HG03280 (cell line): ENCODE results near the gene FHIT.

Experiments
- ATAC-seq: cut with Tn5 transposase; IDR thresholded peaks from one replicate; pipeline ENCODE4 v1.9.1; 2021; ENCODE audit warnings: mild to moderate bottlenecking, moderate library complexity; ENCODE audit not compliant: unreplicated experiment

Gene FHIT

DNA sequence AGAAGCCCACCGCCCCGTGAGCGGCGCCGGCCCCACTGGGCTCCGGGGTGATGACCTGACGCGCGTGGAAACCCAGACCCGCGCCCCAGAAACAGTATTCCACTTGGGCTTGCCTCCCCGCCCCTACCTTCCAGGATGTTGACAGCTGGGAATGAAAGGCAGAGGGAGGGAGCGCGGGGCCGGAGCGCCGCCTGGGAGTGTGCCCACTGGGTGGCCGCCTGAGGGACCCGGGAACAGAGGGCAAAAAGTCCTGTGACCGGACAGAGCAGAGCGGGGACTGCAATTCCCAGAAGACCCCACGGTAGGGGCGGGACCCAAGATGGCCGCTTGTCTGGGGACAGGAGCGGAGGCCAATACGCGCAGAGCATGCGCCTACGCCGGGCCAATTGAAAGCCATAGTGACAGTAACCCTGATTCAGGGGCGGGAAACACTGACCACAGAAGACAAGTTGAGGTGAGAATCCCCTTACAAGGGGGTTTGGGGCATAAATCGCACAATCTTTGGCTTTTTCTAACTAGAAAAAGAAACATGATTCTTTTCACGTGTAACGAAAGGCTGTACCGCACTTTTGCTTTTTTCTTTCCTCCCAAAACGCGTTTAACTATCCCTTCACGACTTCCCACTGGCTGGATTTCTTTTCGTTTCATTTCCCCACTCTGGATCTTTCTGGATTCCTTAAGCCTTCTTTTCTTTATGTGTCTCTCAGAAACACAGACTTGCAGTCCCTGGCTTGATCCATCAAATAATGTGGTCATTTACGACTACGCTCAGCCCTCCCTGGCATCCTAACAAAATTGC is at the start of gene FHIT:
TSS of gene FHIT (minus strand) at position 279 of the 799 bp plus-strand sequence.
- ATAC-seq = peak; percentile 93

GRCh38 chr3:61300786-61301185 is 49.5 kb upstream of the FHIT start:
- ATAC-seq = no peak

DNA sequence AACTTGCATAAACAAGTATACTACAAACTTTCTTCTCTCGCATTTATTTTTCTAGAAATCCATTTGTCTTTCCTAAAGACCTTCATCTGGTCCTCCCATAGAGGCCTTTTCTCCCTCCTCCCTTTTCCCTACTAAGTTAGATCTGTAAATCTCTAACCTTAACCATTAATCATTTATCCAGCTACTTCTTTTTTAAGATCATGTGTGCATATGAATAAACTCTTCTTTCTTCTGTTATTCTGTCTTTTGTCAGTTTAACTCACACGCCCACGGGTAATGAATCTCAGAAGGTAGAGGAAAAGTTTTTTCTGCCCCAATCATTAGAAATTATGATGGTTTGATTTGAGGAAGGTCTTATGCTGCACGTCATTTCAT is 48.7 kb upstream of the FHIT start:
- ATAC-seq = no peak

GRCh38 chr3:61299343-61300005 is 48.2 kb upstream of the FHIT start:
- ATAC-seq = no peak

DNA sequence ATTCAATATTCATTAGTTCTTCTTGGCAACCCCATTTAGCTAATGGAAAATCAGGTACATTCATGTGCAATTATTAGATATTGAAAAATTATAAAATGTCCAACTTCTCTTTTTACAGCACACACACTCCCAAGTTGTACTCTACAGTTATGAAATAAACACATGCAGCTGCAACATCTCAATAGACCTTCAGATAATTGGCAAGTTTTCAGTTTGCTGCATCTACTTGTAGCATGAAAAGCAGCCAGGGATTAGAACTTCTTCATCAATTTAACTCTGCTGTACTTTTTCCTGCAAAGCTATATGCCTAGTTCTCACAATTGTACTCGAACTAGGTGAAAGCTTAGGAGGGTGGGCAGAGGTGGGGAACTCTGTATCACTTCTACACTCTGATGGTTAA is 46.6 kb upstream of the FHIT start:
- ATAC-seq = no peak

GRCh38 chr3:61288446-61288845 is 37.2 kb upstream of the FHIT start:
- ATAC-seq = no peak

GRCh38 chr3:61283876-61284275 is 32.6 kb upstream of the FHIT start:
- ATAC-seq = no peak

DNA sequence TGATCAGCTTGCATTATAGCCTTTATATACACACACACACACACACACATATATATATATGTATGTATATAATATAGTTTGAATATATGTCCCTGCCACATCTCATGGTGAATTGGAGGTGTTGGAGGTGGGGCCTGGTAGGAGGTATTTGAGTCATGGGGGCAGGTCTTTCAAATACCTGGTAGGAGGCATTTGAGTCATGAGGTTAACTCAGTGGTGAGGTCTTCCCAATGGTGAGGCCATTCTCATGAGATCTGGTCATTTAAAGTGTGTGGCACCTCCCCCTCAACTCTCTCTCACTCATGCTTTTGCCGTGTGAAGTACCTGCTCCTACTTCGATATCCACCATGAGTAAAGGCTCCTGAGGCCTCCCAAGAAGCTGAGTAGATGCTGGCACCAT is 27.5 kb upstream of the FHIT start:
- ATAC-seq = no peak

- no peak for ATAC-seq
These were observed 26.2 kb upstream of the FHIT start for GRCh38 chr3:61277411-61277810.

DNA sequence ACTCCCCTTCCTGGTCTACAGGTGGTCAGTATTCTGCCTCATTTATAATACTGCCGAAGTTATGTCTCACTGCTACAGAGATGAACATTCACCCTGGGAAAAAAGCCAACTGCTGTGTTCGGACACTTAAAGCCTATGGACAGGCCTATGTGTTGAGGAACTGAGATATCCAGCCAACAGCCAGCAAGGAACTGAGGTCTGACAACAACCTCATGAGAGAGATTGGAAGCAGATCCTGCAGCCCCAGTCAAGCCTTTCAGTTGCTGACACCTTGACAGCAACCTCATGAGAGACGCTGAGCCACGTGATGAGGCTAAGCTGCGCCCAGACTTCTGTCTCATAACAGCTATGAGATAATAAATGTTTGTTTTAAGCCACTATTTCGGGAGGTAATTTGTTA is 18.2 kb upstream of the FHIT start:
- ATAC-seq = no peak

- no peak for ATAC-seq
These were observed 17.4 kb upstream of the FHIT start for GRCh38 chr3:61268644-61269043.

DNA sequence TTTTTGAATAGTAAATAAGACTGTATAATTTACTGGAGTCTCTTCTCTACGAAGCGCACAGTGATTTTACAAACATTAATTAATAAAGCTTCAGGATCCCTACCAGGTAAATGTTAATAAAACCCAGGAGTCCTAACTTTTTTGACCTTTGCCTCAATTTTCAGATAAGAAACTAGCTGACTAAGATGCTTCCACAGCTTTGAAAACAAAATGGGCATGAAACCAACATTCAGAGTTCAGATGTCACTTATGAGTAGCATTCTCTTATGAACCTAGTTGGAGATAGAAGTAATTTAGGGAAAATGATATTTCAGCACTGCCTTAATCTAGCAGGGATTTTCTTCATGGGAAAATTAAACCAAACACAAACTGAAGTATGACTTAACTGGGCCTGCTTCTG is 13.0 kb upstream of the FHIT start:
- ATAC-seq = no peak

DNA sequence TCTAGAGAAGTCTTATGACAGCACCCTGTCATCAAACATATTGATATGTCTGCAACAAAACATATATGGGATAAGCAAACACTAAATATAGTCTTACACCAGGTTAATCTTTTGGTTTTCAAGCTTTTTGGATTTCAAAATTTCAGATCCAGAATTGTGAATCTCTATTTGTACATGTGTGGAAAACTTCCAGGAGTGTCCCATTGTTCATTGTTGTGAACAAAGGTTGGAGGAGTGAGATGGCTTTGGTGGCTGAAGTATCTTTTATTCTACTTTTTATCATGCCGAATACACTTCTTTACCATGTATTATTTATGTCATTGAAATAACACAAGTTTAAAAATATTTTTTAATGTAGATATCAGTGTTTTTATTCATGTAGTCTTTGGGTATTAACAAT is 5.9 kb upstream of the FHIT start:
- no peak for ATAC-seq

DNA sequence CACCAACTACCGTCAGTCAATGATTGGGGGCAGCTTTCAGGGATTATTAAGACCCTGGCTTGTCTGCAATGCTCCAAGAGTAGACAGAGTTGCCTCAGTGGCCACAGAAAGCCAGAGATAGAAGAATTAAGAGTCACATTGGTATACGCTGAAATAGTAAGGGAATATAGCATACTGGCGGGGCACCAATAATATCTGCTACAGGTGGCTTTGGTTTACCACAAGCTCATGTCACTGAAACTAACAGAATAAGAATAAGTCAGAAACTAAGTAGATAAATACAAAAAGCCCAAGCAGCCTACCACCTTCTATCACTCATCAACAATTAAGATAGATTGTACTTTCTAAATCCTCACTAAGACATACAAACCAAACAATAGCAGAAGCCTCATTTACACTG is 2.5 kb upstream of the FHIT start:
- no peak for ATAC-seq

DNA sequence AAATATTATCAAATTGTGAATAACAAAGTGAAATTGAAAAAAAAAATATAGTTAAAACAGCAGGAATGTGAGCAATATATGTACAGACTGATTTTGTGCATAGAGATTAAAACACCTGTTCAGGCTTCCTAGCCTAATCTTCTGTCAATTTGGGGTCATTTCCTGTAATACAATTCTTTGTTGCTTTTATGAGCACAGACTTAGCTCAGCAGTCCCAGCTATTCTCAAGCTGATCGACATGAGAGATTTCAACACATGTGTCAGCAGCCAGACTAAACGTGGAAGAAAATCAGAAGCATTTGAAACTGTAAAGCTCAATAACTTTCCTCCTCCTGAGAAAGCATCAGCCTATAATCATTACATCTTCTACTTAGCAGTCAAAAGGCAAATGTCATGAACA is 1.6 kb upstream of the FHIT start:
- no peak for ATAC-seq

DNA sequence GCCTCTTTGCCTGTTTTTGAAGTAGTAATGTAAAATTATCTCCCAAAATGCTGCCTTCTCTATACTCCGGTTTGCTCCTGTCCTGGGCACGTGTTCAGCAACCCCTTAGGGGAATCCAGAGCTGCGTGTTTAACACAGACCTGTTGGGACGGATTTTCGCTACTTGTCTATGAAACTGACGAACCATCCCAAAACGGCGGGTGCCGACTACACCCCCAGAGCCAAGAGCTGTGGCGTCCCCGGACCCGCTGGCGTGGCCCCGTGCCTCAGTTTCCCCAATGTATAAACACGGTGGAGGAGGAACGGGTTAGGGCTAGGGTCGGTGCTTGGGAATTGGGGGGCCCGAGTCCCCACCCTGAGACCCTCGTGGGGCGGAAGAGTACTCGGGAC is 473 bp downstream of the FHIT start:
- no peak for ATAC-seq

DNA sequence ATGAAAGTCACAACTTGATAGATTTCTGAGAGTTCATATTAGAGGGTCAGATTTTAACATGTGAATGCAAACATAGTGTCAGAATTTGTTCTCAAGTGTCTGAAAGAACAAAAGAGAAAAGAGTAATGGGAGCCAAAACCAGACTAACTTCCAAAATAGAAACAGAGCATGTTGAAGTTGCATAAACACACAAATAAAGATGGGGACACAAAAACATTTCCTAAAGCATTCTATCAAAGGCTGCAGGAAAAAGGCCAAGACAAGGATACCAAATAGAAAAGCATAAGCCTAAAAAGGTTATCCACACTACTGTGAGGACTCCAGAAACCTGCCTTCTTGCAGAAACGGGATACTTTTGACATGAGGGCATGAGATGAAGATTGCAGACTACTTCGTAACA is 2.8 kb downstream of the FHIT start:
- no peak for ATAC-seq

DNA sequence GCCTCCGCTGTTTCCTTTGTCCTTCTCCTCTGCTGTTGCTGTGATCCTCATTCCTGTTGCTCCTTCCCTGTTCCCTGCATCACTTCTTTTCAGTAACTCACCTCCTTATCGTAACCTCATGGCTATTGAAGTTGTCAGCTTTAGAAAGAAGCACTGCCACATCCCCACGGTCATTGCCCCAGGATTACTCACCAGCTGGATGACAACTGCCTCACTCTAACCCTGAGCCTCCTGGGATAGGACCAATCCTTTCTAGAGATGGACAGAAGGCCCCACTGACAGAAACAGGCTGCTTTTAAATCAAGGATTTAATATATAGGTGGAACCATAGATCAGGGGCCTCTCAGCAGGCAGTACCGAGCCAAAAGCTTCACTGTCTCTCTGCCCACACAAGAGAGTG is 4.1 kb downstream of the FHIT start:
- no peak for ATAC-seq

DNA sequence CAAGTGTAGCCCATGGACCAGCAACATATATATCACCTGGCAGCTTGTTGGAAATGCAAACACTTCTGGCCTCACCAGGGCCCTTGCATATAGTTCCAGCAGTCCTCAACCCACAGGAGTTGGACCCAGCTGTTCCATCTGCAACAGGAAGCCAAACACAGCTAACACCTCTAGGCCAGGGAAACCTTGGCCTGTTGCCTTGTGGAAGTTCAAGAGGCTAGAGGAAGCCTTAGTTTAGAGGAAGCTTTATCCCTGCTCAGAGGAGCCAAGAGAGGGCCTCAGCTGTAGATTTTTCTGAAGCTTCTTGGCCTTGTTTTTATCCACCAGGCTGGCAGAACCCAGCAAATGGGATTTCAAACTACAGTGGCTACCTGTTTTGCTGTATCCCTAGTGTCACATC is 11.4 kb downstream of the FHIT start:
- ATAC-seq = no peak

- ATAC-seq = no peak
These were observed 13.4 kb downstream of the FHIT start for GRCh38 chr3:61237858-61238257.

GRCh38 chr3:61236556-61236955 is 14.7 kb downstream of the FHIT start:
- peak; percentile 73 for ATAC-seq

DNA sequence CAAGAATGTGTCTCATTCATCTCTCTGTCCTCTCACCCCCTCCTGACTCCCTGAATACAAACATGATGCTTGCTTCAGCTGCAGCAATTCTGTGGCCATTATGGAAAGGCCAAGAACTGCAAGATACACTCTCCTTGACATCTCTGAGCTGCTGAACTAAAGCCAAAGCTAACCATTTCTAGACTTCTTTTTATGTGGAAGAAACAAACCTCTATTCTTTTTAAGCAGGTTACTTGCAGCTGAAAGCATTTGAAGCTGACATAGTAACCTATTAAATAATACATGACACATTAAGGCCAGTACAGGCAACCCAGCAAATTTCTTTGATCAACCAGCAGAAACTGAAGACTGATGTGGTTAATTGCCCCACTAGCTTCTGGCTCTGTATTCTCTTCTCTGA is 17.5 kb downstream of the FHIT start:
- ATAC-seq = no peak

DNA sequence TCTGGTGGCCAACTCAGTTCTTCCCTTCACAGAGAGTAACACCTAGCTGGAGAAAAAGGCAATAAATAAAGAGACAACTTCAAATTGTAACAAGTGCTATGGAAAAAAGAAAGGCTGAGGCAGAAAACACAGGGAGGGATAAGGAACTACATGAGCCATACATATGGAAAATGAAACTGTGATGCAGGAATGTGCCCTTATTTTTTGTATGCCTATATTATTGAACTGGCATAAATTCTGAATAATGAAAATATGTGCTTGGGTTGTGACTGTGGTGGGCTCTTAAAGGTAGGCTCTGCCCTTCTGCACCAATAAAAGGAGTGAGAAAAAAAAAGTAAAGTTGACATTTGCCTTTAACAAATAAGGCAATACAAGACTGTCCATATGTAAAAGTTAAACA is 19.6 kb downstream of the FHIT start:
- ATAC-seq = no peak
